Type B pancreatic cell (in vitro differentiated cells): ENCODE data around the gene PKP4. TPM values are rescaled to one million over a fixed set of nuclear protein-coding genes. Genes with fewer than 3 reads are reported as not detected.

Experiments used
- DNase-seq: peaks from one replicate; pipeline ENCODE4 v3.0.0; 2021; ENCODE audit warnings: mixed read lengths; ENCODE audit not compliant: unreplicated experiment; ENCODE audit errors: extremely low spot score
- H3K27ac Mint-ChIP-seq: 2 replicates; pipeline ENCODE4 v1.8.0; 2021; ENCODE audit warnings: mild to moderate bottlenecking, mixed read lengths
- H3K27me3 Mint-ChIP-seq: 2 replicates; pipeline ENCODE4 v1.8.0; 2021; ENCODE audit warnings: mixed read lengths
- H3K36me3 Mint-ChIP-seq: 2 replicates; pipeline ENCODE4 v1.8.0; 2021; ENCODE audit warnings: mixed read lengths
- H3K4me1 Mint-ChIP-seq: one replicate; pipeline ENCODE4 v1.8.0; 2021; ENCODE audit warnings: mixed read lengths; ENCODE audit not compliant: unreplicated experiment
- H3K4me3 Mint-ChIP-seq: 2 replicates; pipeline ENCODE4 v1.8.0; 2021; ENCODE audit warnings: mild to moderate bottlenecking, mixed read lengths
- H3K9me3 Mint-ChIP-seq: 2 replicates; pipeline ENCODE4 v1.8.0; 2021; ENCODE audit warnings: mixed read lengths
- CTCF ChIP-seq: fragments of 200-600 bp; sonication (generic); conservative IDR thresholded peaks from 2 replicates; pipeline ENCODE4 v1.5.0; 2021; ENCODE audit warnings: antibody characterized with exemption, mild to moderate bottlenecking
- total RNA-seq: library from RNA; stranded (reverse); gene quantifications from 2 replicates; pipeline ENCODE4 v1.2.1, GENCODE V29; 2021; ENCODE audit warnings: low replicate concordance

The PKP4 gene
- total RNA-seq, 1 donor from 2014 or later: 73.6 TPM

DNA sequence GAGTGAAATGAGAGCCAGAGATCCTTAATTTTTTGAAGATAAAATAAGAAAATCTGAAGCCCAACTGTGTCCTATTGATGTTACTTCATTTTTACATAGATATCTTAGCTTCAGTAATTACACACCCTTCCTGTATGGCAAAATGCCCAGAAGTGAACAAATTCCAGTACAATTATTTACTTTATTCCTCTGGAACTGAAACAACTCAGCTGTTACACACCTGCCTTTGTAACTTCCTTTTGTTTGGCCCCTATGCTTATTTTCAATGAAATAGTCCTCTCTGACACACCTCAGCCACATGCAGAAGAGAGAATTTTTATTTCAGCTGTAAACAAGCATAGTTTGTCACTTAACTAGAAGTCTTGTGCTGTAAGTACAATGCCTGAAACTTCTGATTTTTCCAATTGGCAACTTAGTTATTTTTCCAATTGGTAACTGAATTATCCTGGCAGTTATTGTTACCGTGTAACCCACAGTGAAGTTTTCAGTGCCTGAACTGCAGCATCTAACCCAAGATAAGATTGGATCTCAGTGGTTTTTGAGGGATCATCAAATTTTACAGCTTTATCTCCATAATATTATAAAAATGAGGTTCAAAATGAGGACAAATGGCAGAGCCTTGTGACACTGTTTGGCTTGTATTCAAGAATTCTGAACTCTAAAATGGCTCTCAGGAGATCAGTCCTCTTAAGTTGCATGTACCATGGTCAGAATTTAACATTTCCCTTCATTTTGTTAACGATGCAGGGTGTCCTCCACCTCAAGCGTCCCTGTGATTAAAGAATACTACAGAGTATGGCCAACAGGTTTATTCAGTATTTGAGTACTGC lies 82.6 kb downstream of the PKP4 start:
- Mint-ChIP-seq H3K27me3 (no peaks in the 10 kb centered on the region), H3K27ac (no peak overlapping the region), H3K9me3 (no peaks in the 10 kb centered on the region), H3K4me1 (peaks cover 10% of the 10 kb centered on the region), H3K4me3 (no peak overlapping the region), H3K36me3 (peaks cover 18% of the 10 kb centered on the region)
- DNase-seq: no peak
- no peak for TF ChIP-seq CTCF

- peaks cover 16% of the 10 kb centered on the region for H3K4me1 Mint-ChIP-seq
- no peak overlapping the region for H3K27ac Mint-ChIP-seq
- peaks cover 22% of the 10 kb centered on the region for H3K36me3 Mint-ChIP-seq
- H3K4me3 Mint-ChIP-seq: no peak overlapping the region
- DNase-seq: no peak
- no peak for TF ChIP-seq CTCF
- H3K27me3 Mint-ChIP-seq: no peaks in the 10 kb centered on the region
- no peaks in the 10 kb centered on the region for H3K9me3 Mint-ChIP-seq
Measured at GRCh38 chr2:158542577-158542976, 85.8 kb downstream of the PKP4 start.

DNA sequence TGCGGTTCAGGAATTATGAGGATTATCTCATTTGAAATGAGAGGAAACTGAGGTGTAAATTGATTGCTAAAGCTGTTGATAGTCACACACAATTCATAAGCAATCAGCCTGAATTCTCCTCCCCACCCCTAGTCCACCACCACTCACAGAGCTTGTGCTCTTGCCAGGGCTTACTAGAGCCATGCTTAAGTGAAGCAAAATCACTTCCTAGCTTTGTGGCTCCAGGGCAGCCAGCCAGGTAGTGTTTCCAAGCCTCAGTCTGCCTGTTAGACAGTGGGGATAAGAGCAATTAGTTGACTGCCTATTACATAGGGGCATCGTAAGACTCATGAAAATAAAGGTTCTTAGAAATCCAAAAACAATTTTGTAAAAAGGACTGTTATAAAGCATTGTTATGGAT lies 87.2 kb downstream of the PKP4 start:
- Mint-ChIP-seq H3K27ac (no peak overlapping the region), H3K36me3 (peaks cover 23% of the 10 kb centered on the region), H3K9me3 (no peaks in the 10 kb centered on the region), H3K4me3 (no peak overlapping the region), H3K4me1 (peaks cover 14% of the 10 kb centered on the region), H3K27me3 (no peaks in the 10 kb centered on the region)
- TF ChIP-seq CTCF: no peak
- DNase-seq: no peak

DNA sequence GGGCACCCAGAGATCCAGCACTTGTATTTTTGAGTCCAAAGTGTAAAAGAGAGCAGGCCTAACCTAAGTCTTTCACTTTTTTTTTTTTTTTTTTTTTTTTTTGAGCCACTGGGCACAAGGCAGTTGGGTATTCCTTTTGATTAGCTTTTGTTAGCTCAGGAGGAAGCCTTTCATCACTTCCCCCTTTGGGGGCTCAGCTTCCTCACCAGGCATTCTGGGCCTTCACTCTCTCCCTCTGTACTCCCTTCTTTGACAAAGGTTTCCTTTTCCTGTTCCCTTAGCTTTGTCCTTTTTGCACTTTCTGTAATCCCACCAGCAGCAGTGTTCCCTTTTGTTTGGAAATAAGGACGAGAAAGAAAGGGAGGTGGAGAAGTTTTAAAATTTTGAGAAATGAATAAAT lies 88.2 kb downstream of the PKP4 start:
- Mint-ChIP-seq H3K4me1 (peaks cover 6% of the 10 kb centered on the region), H3K36me3 (peaks cover 26% of the 10 kb centered on the region), H3K27me3 (no peaks in the 10 kb centered on the region), H3K27ac (no peak overlapping the region), H3K4me3 (no peak overlapping the region), H3K9me3 (no peaks in the 10 kb centered on the region)
- no peak for DNase-seq
- TF ChIP-seq CTCF: no peak

- Mint-ChIP-seq H3K4me3 (no peak overlapping the region), H3K9me3 (no peaks in the 10 kb centered on the region), H3K4me1 (peaks cover 6% of the 10 kb centered on the region), H3K27ac (no peak overlapping the region), H3K27me3 (no peaks in the 10 kb centered on the region), H3K36me3 (peaks cover 26% of the 10 kb centered on the region)
- no peak for DNase-seq
- TF ChIP-seq CTCF: no peak
Measured at GRCh38 chr2:158546412-158547144, 89.8 kb downstream of the PKP4 start.
